ENCODE measurements around the gene PODXL2. TPM values are rescaled to one million over a fixed set of nuclear protein-coding genes. Genes with fewer than 3 reads are reported as not detected.

Gene PODXL2
- total RNA-seq, 2 experiments from 2014 or later, result 4.0 to 4.2 TPM

DNA sequence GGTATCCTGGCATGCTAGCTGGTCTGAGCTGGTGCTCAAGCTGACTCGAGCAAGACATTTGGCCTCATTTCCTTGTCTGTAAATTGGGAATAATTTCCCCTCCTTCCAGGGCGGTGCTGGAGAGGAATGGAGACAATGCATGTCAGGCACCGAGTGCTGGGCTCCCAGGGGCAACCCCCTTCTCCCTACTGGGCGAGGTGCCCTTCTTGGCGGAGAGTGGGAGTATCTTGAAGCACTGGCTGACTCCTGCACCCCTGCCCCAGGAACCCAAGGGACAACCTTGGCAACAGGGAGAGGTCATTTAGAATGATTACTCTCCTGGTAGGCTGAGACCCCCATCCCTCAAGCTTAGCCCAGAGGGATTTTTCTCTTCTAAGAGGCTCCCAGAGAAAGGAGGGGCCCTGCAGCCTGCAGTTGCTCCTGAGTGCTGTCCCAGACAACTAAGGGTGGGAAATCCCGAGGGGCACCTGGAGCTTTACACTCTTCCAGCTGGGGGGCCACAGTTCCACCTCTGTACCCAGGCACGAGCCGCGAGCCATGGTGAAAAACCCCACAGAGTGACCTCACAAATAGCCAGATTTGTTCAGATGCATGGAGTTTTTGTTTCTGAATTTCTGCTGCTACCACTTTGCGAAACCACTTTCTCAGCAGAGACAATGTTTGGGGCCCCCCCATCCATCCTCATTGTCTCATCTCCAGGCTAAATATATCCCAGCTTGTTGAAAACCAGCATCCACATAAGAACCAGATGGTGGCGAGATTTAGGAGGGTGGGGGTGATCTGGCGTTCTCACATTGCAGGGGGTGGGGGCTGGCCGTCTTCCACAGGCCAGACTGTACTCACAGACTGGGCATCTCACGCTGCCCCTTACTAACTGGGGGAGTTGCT is 88.6 kb downstream of the PODXL2 start:
- POLR2A ChIA-PET, result no interaction called here
- Mint-ChIP-seq H3K27ac (no peak overlapping the region), H3K4me1 (ENCODE audit: low read depth) (no peaks in the 10 kb centered on the region), H3K27me3 (peaks cover 4% of the 10 kb centered on the region), H3K9me3 (no peaks in the 10 kb centered on the region), H3K36me3 (ENCODE audit: low read depth) (no peaks in the 10 kb centered on the region), H3K4me3 (no peak overlapping the region)
- intact Hi-C loops (cut with DNase I, micrococcal nuclease), result no loop called here
- TF ChIP-seq, protein P1, sequence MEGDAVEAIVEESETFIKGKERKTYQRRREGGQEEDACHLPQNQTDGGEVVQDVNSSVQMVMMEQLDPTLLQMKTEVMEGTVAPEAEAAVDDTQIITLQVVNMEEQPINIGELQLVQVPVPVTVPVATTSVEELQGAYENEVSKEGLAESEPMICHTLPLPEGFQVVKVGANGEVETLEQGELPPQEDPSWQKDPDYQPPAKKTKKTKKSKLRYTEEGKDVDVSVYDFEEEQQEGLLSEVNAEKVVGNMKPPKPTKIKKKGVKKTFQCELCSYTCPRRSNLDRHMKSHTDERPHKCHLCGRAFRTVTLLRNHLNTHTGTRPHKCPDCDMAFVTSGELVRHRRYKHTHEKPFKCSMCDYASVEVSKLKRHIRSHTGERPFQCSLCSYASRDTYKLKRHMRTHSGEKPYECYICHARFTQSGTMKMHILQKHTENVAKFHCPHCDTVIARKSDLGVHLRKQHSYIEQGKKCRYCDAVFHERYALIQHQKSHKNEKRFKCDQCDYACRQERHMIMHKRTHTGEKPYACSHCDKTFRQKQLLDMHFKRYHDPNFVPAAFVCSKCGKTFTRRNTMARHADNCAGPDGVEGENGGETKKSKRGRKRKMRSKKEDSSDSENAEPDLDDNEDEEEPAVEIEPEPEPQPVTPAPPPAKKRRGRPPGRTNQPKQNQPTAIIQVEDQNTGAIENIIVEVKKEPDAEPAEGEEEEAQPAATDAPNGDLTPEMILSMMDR (IDR thresholded peaks at IDR 0.05), result no peak
- no peak for ATAC-seq (ENCODE audit: poor library complexity)
- Histone ChIP-seq H3K4me1 (ENCODE audit: insufficient read depth, low read length) (no peaks in the 10 kb centered on the region), H3K27me3 (ENCODE audit: control insufficient read depth in 1 of 2, insufficient read depth in 2 of 2, low read length in 2 of 2) (peaks cover 0 to 3% of the 10 kb centered on the region in 2 experiments), H3K36me3 (ENCODE audit: insufficient read depth, low read length) (no peaks in the 10 kb centered on the region), H3K9me3 (ENCODE audit: control insufficient read depth in 1 of 2, insufficient read depth in 1 of 2, low read length in 2 of 2) (no peaks in the 10 kb centered on the region), H3K4me3 (ENCODE audit: low read length) (no peak overlapping the region), H3K27ac (ENCODE audit: low read depth in 1 of 2, low read length in 2 of 2) (no peak overlapping the region)
- no peak for DNase-seq
- CTCF ChIA-PET, result no interaction called here

DNA sequence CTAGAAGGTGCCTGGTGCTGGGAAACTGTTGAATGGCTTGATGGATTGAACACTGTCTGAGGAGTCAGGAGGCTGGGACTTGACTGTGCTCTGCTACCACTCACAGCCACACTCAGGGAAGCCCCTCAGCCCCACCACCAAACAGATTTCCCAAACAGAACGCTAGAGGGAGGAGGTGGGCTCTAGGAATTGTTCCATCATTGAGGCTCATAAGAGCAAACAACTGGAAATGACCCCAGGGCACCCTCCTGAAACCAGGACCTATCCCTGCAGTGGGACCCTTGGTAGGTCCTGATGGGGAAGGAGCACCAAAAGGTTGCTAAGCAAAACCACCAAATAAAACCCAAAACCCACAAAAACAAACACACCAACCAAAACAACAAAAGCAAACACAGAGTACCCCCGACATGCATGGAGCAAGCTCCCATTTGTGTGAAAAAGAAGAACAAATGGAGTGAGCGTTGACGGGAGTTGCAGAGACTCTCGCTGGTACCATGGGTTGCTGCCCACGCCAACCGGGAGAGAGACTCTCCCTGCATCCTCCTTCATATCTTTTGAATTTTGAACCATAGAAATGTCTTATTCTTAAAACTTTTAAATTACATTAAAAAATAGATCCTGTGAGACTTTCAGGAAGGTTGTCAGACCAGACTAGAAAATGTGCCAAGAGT is 89.4 kb downstream of the PODXL2 start:
- ChIA-PET CTCF (no interaction called here), POLR2A (no interaction called here)
- Histone ChIP-seq H3K36me3 (ENCODE audit: insufficient read depth, low read length) (no peaks in the 10 kb centered on the region), H3K27me3 (ENCODE audit: control insufficient read depth in 1 of 2, insufficient read depth in 2 of 2, low read length in 2 of 2) (peaks cover 0 to 6% of the 10 kb centered on the region in 2 experiments), H3K4me1 (ENCODE audit: insufficient read depth, low read length) (no peaks in the 10 kb centered on the region), H3K4me3 (ENCODE audit: low read length) (no peak overlapping the region), H3K27ac (ENCODE audit: low read depth in 1 of 2, low read length in 2 of 2) (no peak overlapping the region), H3K9me3 (ENCODE audit: control insufficient read depth in 1 of 2, insufficient read depth in 1 of 2, low read length in 2 of 2) (no peaks in the 10 kb centered on the region)
- Mint-ChIP-seq H3K9me3 (no peaks in the 10 kb centered on the region), H3K27ac (no peak overlapping the region), H3K4me1 (ENCODE audit: low read depth) (no peaks in the 10 kb centered on the region), H3K27me3 (peaks cover 4% of the 10 kb centered on the region), H3K4me3 (no peak overlapping the region), H3K36me3 (ENCODE audit: low read depth) (no peaks in the 10 kb centered on the region)
- intact Hi-C loops (cut with DNase I, micrococcal nuclease), result no loop called here
- ATAC-seq (ENCODE audit: poor library complexity) (no peak), DNase-seq (no peak)
- TF ChIP-seq, protein P1 (IDR thresholded peaks at IDR 0.05), result no peak

DNA sequence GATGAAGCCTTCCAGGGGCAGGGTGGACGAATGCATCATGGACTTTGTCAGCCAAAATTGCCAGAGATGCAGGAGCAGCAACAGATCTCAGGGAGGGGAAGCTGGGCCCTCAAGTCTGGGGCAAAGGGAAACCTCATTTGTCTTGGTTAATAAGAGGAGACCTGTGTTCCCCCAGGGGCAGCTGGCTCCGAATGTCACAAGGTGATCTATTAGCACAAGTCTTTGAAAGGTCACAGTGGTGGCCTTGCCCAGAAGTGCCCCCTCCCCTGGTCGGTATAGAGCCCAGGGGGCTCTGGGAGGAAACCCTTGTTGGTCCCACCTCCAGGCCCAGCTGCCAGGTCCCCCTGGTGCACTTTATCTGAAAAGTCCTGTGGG is 89.9 kb downstream of the PODXL2 start:
- no peaks in the 10 kb centered on the region for H3K36me3 ChIP-seq (ENCODE audit: insufficient read depth, low read length)
- TF ChIP-seq, protein P1 (IDR thresholded peaks at IDR 0.05), result no peak
- no peak overlapping the region for H3K4me3 Mint-ChIP-seq
- no peaks in the 10 kb centered on the region for H3K4me1 Mint-ChIP-seq (ENCODE audit: low read depth)
- no peak overlapping the region for H3K27ac ChIP-seq (ENCODE audit: low read depth in 1 of 2, low read length in 2 of 2)
- no peaks in the 10 kb centered on the region for H3K9me3 ChIP-seq (ENCODE audit: control insufficient read depth in 1 of 2, insufficient read depth in 1 of 2, low read length in 2 of 2)
- H3K36me3 Mint-ChIP-seq (ENCODE audit: low read depth), result no peaks in the 10 kb centered on the region
- POLR2A ChIA-PET, result no interaction called here
- no peaks in the 10 kb centered on the region for H3K4me1 ChIP-seq (ENCODE audit: insufficient read depth, low read length)
- intact Hi-C loops (cut with DNase I, micrococcal nuclease), result no loop called here
- no peak overlapping the region for H3K27ac Mint-ChIP-seq
- peaks cover 0 to 6% of the 10 kb centered on the region in 2 experiments for H3K27me3 ChIP-seq (ENCODE audit: control insufficient read depth in 1 of 2, insufficient read depth in 2 of 2, low read length in 2 of 2)
- no peaks in the 10 kb centered on the region for H3K9me3 Mint-ChIP-seq
- no peak for DNase-seq
- no peak for ATAC-seq (ENCODE audit: poor library complexity)
- CTCF ChIA-PET, result no interaction called here
- H3K27me3 Mint-ChIP-seq, result peaks cover 4% of the 10 kb centered on the region
- H3K4me3 ChIP-seq (ENCODE audit: low read length), result no peak overlapping the region

Data from CD4-positive, alpha-beta T cell (primary cell).